ENCODE data around the gene RAB20. TPM values are rescaled to one million over a fixed set of nuclear protein-coding genes. Genes with fewer than 3 reads are reported as not detected.
A peak's percentile ranks its signal among the peaks of the same experiment; 100 is the strongest.

Gene RAB20
- total RNA-seq, 1 donor from 2014 or later, result 13.8 TPM

DNA sequence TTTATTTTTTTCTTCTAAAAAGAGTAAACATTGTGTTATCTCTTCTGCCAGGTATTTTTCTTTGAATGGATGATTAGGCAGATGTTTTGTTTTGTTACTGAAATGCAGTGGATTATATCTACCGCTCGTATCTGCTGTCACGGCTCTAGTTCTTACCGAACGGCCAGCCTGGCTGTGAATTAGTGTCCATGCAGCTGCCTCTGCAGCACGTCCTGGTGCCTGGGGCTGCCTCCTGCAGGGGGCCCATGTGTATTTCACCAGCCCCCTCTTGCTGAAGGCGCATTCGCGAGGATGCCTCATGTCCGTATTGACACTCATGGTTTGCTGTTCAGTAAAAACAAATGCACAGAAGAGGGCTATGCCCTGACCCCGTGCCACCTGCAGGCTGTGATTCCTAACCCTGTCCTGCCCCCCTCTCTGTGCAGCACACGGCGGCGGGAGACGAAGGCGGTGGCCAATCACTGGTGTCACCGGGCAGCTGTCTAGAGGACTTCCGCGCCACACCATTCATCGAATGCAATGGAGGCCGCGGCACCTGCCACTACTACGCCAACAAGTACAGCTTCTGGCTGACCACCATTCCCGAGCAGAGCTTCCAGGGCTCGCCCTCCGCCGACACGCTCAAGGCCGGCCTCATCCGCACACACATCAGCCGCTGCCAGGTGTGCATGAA, 49.9 kb downstream of the RAB20 start:
- Histone ChIP-seq H3K4me1 (peaks cover 41% of the 10 kb centered on the region), H3K27ac (replicated peaks) (no peak overlapping the region), H3K9me3 (replicated peaks) (no peaks in the 10 kb centered on the region), H3K4me3 (no peak overlapping the region), H3K27me3 (ENCODE audit: low read depth) (no peaks in the 10 kb centered on the region), H3K36me3 (peaks cover 67% of the 10 kb centered on the region)
- intact Hi-C loops (cut with micrococcal nuclease), result no loop called here
- TF ChIP-seq, protein P1, sequence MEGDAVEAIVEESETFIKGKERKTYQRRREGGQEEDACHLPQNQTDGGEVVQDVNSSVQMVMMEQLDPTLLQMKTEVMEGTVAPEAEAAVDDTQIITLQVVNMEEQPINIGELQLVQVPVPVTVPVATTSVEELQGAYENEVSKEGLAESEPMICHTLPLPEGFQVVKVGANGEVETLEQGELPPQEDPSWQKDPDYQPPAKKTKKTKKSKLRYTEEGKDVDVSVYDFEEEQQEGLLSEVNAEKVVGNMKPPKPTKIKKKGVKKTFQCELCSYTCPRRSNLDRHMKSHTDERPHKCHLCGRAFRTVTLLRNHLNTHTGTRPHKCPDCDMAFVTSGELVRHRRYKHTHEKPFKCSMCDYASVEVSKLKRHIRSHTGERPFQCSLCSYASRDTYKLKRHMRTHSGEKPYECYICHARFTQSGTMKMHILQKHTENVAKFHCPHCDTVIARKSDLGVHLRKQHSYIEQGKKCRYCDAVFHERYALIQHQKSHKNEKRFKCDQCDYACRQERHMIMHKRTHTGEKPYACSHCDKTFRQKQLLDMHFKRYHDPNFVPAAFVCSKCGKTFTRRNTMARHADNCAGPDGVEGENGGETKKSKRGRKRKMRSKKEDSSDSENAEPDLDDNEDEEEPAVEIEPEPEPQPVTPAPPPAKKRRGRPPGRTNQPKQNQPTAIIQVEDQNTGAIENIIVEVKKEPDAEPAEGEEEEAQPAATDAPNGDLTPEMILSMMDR (IDR thresholded peaks at IDR 0.05; ENCODE audit: borderline replicate concordance), result no peak
- DNase-seq, result no peak

DNA sequence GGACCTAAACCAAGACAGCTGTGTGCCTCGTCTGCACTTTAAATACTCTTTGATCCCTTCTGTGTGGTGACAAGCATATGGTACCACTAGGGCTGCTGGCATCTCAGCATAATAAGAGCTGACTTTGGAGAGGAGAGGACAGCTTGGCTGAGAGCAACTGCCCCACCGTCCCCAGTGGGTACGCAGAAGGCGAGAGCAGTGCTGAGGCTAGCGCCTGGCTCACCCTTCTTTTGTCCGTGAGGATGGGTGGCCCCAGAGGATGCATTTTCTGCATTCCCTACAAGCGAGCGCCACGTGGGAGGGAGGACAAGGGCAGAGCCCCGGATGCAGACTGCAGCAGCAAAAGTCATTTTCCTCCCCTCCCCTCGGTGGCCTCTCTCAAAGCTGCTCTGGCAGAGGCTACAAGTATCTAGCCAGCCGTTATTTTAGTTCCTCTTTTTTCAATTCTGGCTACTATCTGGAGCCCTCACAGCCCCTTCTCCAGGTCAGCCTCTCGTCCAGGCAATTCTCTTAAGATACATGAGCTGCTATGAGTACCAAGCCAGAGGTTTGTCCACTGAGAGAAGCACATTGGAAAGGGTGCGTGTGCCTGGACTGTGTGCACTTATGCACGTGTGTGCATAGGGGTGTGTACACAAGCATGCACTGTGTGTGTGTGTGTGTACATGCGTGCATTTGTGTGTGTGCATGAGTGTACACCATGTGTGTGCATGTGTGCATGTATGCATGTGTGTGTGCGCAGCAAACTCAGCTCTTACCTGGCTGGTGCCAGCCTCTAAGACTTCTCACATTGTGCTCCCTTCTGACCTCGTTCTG, 51.3 kb downstream of the RAB20 start:
- H3K4me1 ChIP-seq, result peaks cover 46% of the 10 kb centered on the region
- H3K27ac ChIP-seq (replicated peaks), result peak overlapping the region; percentile 92
- intact Hi-C loops (cut with micrococcal nuclease), result no loop called here
- H3K4me3 ChIP-seq, result no peak overlapping the region
- no peaks in the 10 kb centered on the region for H3K27me3 ChIP-seq (ENCODE audit: low read depth)
- H3K9me3 ChIP-seq (replicated peaks), result no peaks in the 10 kb centered on the region
- TF ChIP-seq, protein P1 (IDR thresholded peaks at IDR 0.05; ENCODE audit: borderline replicate concordance), result no peak
- peak; percentile 48 for DNase-seq
- H3K36me3 ChIP-seq, result peaks cover 79% of the 10 kb centered on the region

DNA sequence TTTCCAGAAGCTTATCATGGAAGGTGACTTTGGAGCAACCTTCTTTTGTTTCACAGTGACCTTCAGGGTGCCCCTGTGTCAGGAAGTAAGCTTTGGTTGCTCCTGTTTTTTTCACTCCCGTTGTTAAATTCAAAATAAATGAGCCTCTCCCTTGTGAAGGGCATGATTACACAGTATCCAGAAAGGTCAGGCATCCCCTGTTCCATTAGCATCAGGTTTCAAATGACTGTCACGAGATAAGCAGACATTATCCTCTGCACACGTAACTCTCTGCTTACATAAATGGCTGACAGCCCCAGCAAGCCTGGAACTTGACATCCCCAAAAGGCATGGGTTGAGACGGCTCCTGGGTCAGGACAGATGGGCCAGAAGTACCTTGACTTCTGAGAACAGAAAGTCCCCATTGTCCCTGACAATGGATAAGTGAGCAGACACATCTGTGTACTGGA, 52.0 kb downstream of the RAB20 start:
- Histone ChIP-seq H3K9me3 (replicated peaks) (no peaks in the 10 kb centered on the region), H3K27ac (replicated peaks) (peak overlapping the region; percentile 92), H3K36me3 (peaks cover 82% of the 10 kb centered on the region), H3K27me3 (ENCODE audit: low read depth) (no peaks in the 10 kb centered on the region), H3K4me3 (no peak overlapping the region), H3K4me1 (peaks cover 46% of the 10 kb centered on the region)
- TF ChIP-seq, protein P1 (IDR thresholded peaks at IDR 0.05; ENCODE audit: borderline replicate concordance), result no peak
- no peak for DNase-seq
- intact Hi-C loops (cut with micrococcal nuclease), result no loop called here

DNA sequence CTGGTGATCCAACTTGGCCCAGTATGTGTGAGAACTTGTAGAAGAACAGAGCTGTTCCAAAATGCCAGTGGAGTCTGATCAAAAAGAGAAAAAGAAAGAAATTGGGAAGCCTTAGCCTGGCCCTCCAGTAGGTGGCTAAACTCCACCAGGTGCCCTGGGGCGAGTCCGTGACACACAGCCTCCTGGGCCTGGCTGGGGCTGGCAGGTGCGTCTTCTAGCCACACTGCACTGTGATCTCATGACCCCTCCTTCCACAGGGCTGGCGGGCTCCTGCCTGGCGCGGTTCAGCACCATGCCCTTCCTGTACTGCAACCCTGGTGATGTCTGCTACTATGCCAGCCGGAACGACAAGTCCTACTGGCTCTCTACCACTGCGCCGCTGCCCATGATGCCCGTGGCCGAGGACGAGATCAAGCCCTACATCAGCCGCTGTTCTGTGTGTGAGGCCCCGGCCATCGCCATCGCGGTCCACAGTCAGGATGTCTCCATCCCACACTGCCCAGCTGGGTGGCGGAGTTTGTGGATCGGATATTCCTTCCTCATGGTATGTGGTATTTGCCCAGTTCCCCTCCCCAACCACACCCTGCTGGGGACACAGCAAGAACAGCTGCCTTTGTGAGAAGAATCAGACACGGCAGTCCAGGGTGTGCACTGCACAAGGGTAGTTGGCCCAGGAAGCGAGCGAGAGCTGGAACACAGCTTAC, 53.7 kb downstream of the RAB20 start:
- Histone ChIP-seq H3K9me3 (replicated peaks) (no peaks in the 10 kb centered on the region), H3K27me3 (ENCODE audit: low read depth) (no peaks in the 10 kb centered on the region), H3K4me1 (peaks cover 58% of the 10 kb centered on the region), H3K4me3 (peak overlapping the region; percentile 28), H3K36me3 (peaks cover 82% of the 10 kb centered on the region), H3K27ac (replicated peaks) (peak overlapping the region; percentile 92)
- TF ChIP-seq, protein P1 (IDR thresholded peaks at IDR 0.05; ENCODE audit: borderline replicate concordance), result peak; percentile 41
- intact Hi-C loops (cut with micrococcal nuclease), result no loop called here
- peak; percentile 63 for DNase-seq

DNA sequence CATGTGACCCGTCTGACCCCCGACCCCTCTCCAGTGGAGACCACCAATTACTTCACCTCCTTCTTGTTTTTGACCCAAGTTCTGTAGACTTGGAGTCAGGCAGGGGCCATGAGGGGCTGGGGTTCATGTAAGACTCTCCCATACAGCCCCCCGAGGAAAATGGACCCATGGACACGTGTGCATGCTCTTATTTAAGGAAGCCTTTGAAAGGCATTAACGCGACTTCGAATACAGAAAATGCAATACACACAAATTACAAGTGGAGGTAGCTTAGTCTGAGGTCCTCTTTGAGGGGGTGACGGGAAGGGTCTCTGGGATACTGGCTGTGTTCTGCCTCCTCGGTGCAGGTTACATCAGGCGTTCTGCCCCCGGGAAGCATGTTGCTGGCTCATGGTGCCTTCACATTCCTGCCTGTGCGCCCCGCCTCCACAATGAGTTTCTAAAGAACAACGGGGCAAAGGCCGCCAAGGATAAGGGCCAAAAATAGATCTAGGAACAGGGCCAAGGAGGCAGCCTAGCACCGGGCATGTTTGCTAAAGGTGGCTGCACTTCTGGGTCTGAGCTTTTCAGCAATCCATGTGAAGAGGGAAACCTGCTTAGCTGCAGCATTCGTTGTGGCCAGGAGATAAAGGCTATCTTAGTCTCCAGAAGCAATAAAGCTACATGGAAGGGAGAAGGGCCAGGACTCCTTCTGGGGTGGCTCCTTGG, 54.5 kb downstream of the RAB20 start:
- intact Hi-C loops (cut with micrococcal nuclease), result no loop called here
- Histone ChIP-seq H3K36me3 (peaks cover 82% of the 10 kb centered on the region), H3K4me1 (peaks cover 60% of the 10 kb centered on the region), H3K9me3 (replicated peaks) (no peaks in the 10 kb centered on the region), H3K27ac (replicated peaks) (peak overlapping the region; percentile 92), H3K4me3 (peak overlapping the region; percentile 28), H3K27me3 (ENCODE audit: low read depth) (no peaks in the 10 kb centered on the region)
- DNase-seq, result peak; percentile 78
- TF ChIP-seq, protein P1 (IDR thresholded peaks at IDR 0.05; ENCODE audit: borderline replicate concordance), result no peak

Measured in left ventricle myocardium inferior (tissue), 1 donor.